Gastrocnemius medialis (tissue), 4 donors: ENCODE measurements around the gene PILRB. TPM values are rescaled to one million over a fixed set of nuclear protein-coding genes. Genes with fewer than 3 reads are reported as not detected.
"Not testable (repeated sequence)": the region's sequence is repeated elsewhere in the genome, so short reads cannot be mapped to it uniquely, and the experiment has no call there.

ENCODE experiments used
- ATAC-seq, 2 donors: fragments of 150-250 bp; one replicate each; pipeline ENCODE4 v1.9.1; 2016
- DNase-seq, 2 donors: peaks; one replicate each; pipeline ENCODE4 v3.0.0-alpha.2; 2019
- H3K27ac ChIP-seq, 4 donors: fragments of 200-600 bp; sonication (generic); 1 replicate in 1 of 4; 2 replicates in 3 of 4; pipeline ENCODE4 v1.5.1; 2016 to 2018; ENCODE audit warnings: mild to moderate bottlenecking in 2 of 4, moderate library complexity in 1 of 4
- H3K27me3 ChIP-seq, 3 donors: fragments of 200-600 bp; sonication (generic) in 2 of 3; 1 replicate in 1 of 3; 2 replicates in 2 of 3; pipeline versions ENCODE4 v1.5.1 to v1.6.0; 2016 to 2019; ENCODE audit warnings: mild to moderate bottlenecking in 1 of 3, moderate library complexity in 1 of 3
- H3K36me3 ChIP-seq, 2 donors: fragments of 200-600 bp; sonication (generic) in 1 of 2; one replicate each; pipeline ENCODE4 v1.5.1; 2017 to 2018
- H3K4me1 ChIP-seq, 2 donors: fragments of 200-600 bp; sonication (generic) in 1 of 2; one replicate each; pipeline ENCODE4 v1.5.1; 2016 to 2017; ENCODE audit warnings: mild to moderate bottlenecking in 2 of 2
- H3K4me3 ChIP-seq, 4 donors: fragments of 200-600 bp; sonication (generic) in 3 of 4; 1 replicate in 1 of 4; 2 replicates in 3 of 4; pipeline ENCODE4 v1.5.1; 2016 to 2019; ENCODE audit warnings: mild to moderate bottlenecking in 2 of 4
- H3K9me3 ChIP-seq, 3 donors: fragments of 200-600 bp; sonication (generic) in 2 of 3; 1 replicate in 1 of 3; 2 replicates in 2 of 3; pipeline ENCODE4 v1.5.1; 2016 to 2019
- CTCF ChIP-seq, 5 experiments: fragments of 450-650 bp in 3 of 5; fragments of 200-600 bp in 2 of 5; sonication (generic) in 2 of 5; IDR thresholded peaks in 4 of 5; conservative IDR thresholded peaks in 1 of 5; 1 replicate in 4 of 5; 2 replicates in 1 of 5; pipeline ENCODE4 v1.5.1; 2016 to 2019; ENCODE audit warnings: antibody characterized with exemption in 5 of 5, mild to moderate bottlenecking in 3 of 5, moderate library complexity in 3 of 5
- POLR2A ChIP-seq, 2 donors: fragments of 450-650 bp; IDR thresholded peaks; one replicate each; pipeline ENCODE4 v1.6.1; 2017; ENCODE audit warnings: antibody characterized with exemption in 2 of 2, mild to moderate bottlenecking in 2 of 2, moderate library complexity in 2 of 2
- in situ Hi-C, 4 donors: fragments of 200-750 bp; cut with MboI; loops; one replicate each; pipeline versions ENCODE4 v1.15.0 to v1.8.0; 2017; ENCODE audit warnings: low sequenced_read_pairs in 4 of 4
- intact Hi-C: fragments of 100-400 bp; cut with DNase I; formaldehyde crosslinking; loops from one replicate; pipeline ENCODE4 v1.15.1; 2023; ENCODE audit warnings: low total_unique reads
- total RNA-seq, 4 donors: library from RNA; depleted of rRNA; stranded (reverse); fragments of >200 nt; gene quantifications; one replicate each; pipeline versions ENCODE4 v1.1.0 to v1.2.3, GENCODE V29; 2016

Gene PILRB
- total RNA-seq, 4 donors from 2014 or later = 11.8 to 32.4 (median 20.8) TPM

DNA sequence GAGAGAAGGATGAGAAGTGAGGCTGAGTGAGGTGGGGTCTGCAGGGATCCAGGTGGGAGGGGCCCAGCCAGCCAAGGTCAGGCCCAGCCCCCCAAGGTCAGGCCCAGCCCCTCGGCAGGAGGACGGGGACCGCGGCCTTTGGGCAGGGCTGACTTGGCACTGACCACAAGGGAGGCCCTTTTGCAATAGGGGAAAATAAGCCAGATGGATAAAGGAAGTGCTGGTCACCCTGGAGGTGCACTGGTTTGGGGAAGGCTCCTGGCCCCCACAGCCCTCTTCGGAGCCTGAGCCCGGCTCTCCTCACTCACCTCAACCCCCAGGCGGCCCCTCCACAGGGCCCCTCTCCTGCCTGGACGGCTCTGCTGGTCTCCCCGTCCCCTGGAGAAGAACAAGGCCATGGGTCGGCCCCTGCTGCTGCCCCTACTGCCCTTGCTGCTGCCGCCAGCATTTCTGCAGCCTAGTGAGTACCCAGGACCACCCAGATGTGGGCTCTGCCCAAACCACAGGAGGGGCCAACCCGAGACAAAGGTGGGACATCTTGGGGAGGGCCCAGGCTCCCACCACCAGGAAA lies 15.4 kb downstream of the PILRB start, which contains the start of gene PILRA:
Gene PILRA (plus strand): TSS at position 227 of the 571 bp plus-strand sequence. CDS start 170 bp downstream, at position 397.
- ATAC-seq = peak in 1 of 2 donors; percentile 24
- DNase-seq = no peak
- H3K27ac ChIP-seq = peak within 1 kb of the TSS in 3 of 4 donors; percentile 14 to 52 (median 18)
- intact Hi-C loops = no loop called here
- H3K4me3 ChIP-seq = peak within 1 kb of the TSS in 1 of 4 donors; percentile 15
- H3K27me3 ChIP-seq = no peaks in the 10 kb centered on the region
- H3K9me3 ChIP-seq = no peaks in the 10 kb centered on the region
- no peaks in the 10 kb centered on the region for H3K4me1 ChIP-seq
- in situ Hi-C loops = no loop called here
- H3K36me3 ChIP-seq = no peaks in the 10 kb centered on the region
- TF ChIP-seq POLR2A (IDR thresholded peaks at IDR 0.05) = no peak
- no peak for TF ChIP-seq CTCF (IDR thresholded peaks at IDR 0.05 in 4 of 5, conservative IDR thresholded peaks at IDR 0.05 in 1 of 5)

GRCh38 chr7:100373870-100374598 lies 16.1 kb downstream of the PILRB start:
- in situ Hi-C loops, H3K4me1 ChIP-seq: not testable (repeated sequence)
- peak overlapping the region in 1 of 4 donors; percentile 15 for H3K4me3 ChIP-seq

GRCh38 chr7:100374601-100375000 lies 16.7 kb downstream of the PILRB start:
- in situ Hi-C loops = no loop called here
- Histone ChIP-seq H3K27me3 (no peaks in the 10 kb centered on the region), H3K4me3 (no peak overlapping the region), H3K4me1 (no peaks in the 10 kb centered on the region), H3K27ac (no peak overlapping the region), H3K36me3 (no peaks in the 10 kb centered on the region), H3K9me3 (no peaks in the 10 kb centered on the region)
- intact Hi-C loops = no loop called here
- no peak for DNase-seq
- TF ChIP-seq POLR2A (IDR thresholded peaks at IDR 0.05) (no peak), CTCF (IDR thresholded peaks at IDR 0.05 in 4 of 5, conservative IDR thresholded peaks at IDR 0.05 in 1 of 5) (no peak)
- ATAC-seq = no peak

More at GRCh38 chr7:100373870-100374598, 16.1 kb downstream of the PILRB start:
- H3K9me3 ChIP-seq, H3K27me3 ChIP-seq, DNase-seq, H3K27ac ChIP-seq, H3K36me3 ChIP-seq, intact Hi-C loops, ATAC-seq: not testable (repeated sequence)

DNA sequence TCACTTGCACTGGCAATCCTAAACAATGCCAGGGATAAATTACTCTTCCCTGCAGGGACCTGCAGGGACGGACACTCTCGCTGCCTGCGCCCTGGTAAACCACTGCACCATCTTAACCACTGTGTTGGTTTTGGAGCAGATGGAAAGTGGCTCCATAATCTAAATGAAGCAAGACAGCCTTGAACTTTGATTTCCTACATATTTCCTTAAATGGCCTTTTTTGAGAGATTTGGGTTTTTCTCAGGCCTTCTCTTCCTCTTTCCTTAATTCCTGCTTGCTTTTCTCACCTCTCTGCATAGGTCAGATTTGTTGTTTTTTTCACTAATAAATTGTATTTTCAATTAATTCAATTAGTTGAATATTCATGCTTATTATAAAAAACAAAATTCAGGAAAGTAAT lies 18.1 kb downstream of the PILRB start:
- Histone ChIP-seq H3K9me3 (no peaks in the 10 kb centered on the region), H3K36me3 (no peaks in the 10 kb centered on the region), H3K27ac (no peak overlapping the region), H3K27me3 (no peaks in the 10 kb centered on the region), H3K4me1 (no peaks in the 10 kb centered on the region), H3K4me3 (no peak overlapping the region)
- ATAC-seq (no peak), DNase-seq (no peak)
- in situ Hi-C loops = no loop called here
- TF ChIP-seq CTCF (IDR thresholded peaks at IDR 0.05 in 4 of 5, conservative IDR thresholded peaks at IDR 0.05 in 1 of 5) (no peak), POLR2A (IDR thresholded peaks at IDR 0.05) (no peak)
- intact Hi-C loops = no loop called here

DNA sequence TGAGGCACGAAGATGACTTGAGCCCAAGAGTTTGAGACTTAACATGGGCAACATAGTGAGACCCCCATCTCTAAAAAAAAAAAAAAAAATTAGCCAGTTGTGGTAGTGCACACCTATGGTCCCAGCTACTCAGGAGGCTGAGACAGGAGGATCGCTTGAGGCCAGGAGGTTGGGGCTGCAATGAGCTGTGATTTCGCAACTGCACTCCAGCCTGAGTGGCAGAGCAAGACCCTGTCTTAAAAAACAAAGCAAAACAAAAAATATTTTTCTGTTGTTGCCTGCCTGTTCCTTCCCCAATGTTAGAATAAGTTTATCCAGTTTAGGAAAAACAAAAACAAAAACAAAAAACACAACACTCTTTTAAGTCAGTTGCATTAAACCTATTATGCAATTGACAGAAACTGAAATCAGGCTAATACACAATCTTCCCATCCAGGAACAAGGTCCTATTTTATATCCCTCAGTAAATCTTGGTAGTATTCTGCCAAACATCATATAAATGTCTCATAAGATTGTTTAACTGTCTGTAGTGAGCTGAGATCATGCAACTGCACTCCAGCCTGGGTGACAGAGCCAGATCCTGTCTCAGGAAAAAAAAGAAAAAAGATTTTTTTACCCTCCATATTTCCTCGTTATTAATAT lies 20.3 kb downstream of the PILRB start:
- DNase-seq = no peak

More for the DNA sequence above, 20.3 kb downstream of the PILRB start:
- Histone ChIP-seq H3K36me3 (no peaks in the 10 kb centered on the region), H3K9me3 (no peaks in the 10 kb centered on the region), H3K4me3 (no peak overlapping the region), H3K27me3 (no peaks in the 10 kb centered on the region), H3K27ac (no peak overlapping the region), H3K4me1 (no peaks in the 10 kb centered on the region)
- TF ChIP-seq POLR2A (IDR thresholded peaks at IDR 0.05) (no peak), CTCF (IDR thresholded peaks at IDR 0.05 in 4 of 5, conservative IDR thresholded peaks at IDR 0.05 in 1 of 5) (no peak)
- ATAC-seq = no peak
- intact Hi-C loops = no loop called here
- in situ Hi-C loops = no loop called here
